LNCaP clone FGC (cell line): ENCODE data around the gene UNC13A.
"Not testable (repeated sequence)": the region's sequence is repeated elsewhere in the genome, so short reads cannot be mapped to it uniquely, and the experiment has no call there.

Source experiments
- DNase-seq: peaks from one replicate; pipeline ENCODE4 v3.0.0-alpha.2; 2011; ENCODE audit warnings: low read depth
- H3K4me3 ChIP-seq: 2 replicates; pipeline ENCODE4 v1.5.1; 2011; ENCODE audit warnings: mild to moderate bottlenecking, low read depth, low read length, control low read depth
- CTCF ChIP-seq: IDR thresholded peaks from 2 replicates; pipeline ENCODE4 v1.5.1; 2012; ENCODE audit warnings: mild to moderate bottlenecking; ENCODE audit not compliant: control insufficient read depth, insufficient read depth; ENCODE audit errors: extremely low read depth

The UNC13A gene

GRCh38 chr19:17555480-17555928, 132.7 kb downstream of the UNC13A start, which contains the start of gene COLGALT1:
COLGALT1 (plus strand) TSS chr19:17555649; CDS start chr19:17555714, 65 bp downstream.
- no peak; the same call in 1 of the 2 replicates for TF ChIP-seq CTCF
- peak; percentile 81 for DNase-seq
- H3K4me3 ChIP-seq, result peak within 1 kb of the TSS; percentile 94

- no peak for DNase-seq
- H3K4me3 ChIP-seq, result peak overlapping the region; percentile 94
- TF ChIP-seq CTCF, result no peak
Observed at GRCh38 chr19:17554968-17555479, 133.1 kb downstream of the UNC13A start.

GRCh38 chr19:17553256-17553655, 134.9 kb downstream of the UNC13A start:
- TF ChIP-seq CTCF, result no peak
- peak; percentile 42 for DNase-seq
- no peak overlapping the region for H3K4me3 ChIP-seq

GRCh38 chr19:17552735-17553134, 135.4 kb downstream of the UNC13A start:
- not testable (repeated sequence) for DNase-seq, H3K4me3 ChIP-seq
